Stimulated activated naive B cell treated with anti-CD40 and anti-IgM and Interleukin-4, amounts not matched to agents 10 μg/mL and 1 μg/mL and 100 μg/mL, for 72 hours (primary cell): ENCODE results near the gene KEAP1.
"Not testable (repeated sequence)": the region's sequence is repeated elsewhere in the genome, so short reads cannot be mapped to it uniquely, and the experiment has no call there.

Source experiments
- ATAC-seq, 2 donors: fragments of 150-1000 bp; cut with Tn5 transposase; replicated peaks; 2 replicates each; pipeline ENCODE4 v1.10.0; 2021; ENCODE audit warnings: moderate library complexity in 1 of 2
- DNase-seq: peaks from one replicate; pipeline ENCODE4 v3.0.0; 2021
- H3K27ac Mint-ChIP-seq: one replicate; pipeline ENCODE4 v1.8.0; 2022; ENCODE audit warnings: mild to moderate bottlenecking, mixed read lengths
- H3K27me3 Mint-ChIP-seq, 2 donors: one replicate each; pipeline ENCODE4 v1.8.0; 2022; ENCODE audit warnings: mixed read lengths in 2 of 2
- H3K36me3 Mint-ChIP-seq, 2 donors: one replicate each; pipeline ENCODE4 v1.8.0; 2022; ENCODE audit warnings: mixed read lengths in 2 of 2, mild to moderate bottlenecking in 1 of 2
- H3K4me1 Mint-ChIP-seq, 2 donors: one replicate each; pipeline ENCODE4 v1.8.0; 2022; ENCODE audit warnings: mixed read lengths in 2 of 2, mild to moderate bottlenecking in 1 of 2
- H3K4me3 Mint-ChIP-seq, 2 donors: one replicate each; pipeline ENCODE4 v1.8.0; 2022; ENCODE audit warnings: mild to moderate bottlenecking in 2 of 2, mixed read lengths in 2 of 2, moderate library complexity in 1 of 2
- H3K9me3 Mint-ChIP-seq, 2 donors: one replicate each; pipeline ENCODE4 v1.8.0; 2022; ENCODE audit warnings: mixed read lengths in 2 of 2, mild to moderate bottlenecking in 1 of 2

KEAP1 gene

DNA sequence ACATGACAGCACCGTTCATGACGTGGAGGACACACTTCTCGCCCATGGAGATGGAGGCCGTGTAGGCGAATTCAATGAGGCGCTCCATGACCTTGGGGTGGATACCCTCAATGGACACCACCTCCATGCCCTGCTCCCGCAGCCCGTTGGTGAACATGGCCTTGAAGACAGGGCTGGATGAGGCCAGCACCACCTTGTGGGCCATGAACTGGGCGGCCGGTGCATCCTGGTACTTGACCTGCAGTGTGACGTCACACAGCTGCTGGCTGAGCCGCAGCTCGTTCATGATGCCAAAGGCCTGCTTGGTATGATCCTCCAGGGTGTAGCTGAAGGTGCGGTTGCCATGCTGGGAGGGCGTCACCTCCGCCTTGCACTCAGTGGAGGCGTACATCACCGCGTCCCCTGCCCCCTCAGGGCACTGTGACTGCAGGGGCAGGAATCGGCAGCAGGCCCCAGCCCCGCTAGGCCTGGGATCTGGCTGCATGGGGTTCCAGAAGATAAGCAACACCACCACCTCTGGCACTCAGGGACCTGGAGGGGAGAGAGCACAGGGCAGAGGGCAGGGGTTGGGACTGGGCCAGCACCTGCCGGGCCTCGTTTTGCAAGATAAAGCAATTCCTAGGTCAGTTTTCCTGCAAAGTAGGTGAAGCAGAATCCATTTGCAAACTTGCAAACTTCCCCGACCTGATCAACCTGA lies 3.5 kb downstream of the KEAP1 start:
- H3K27me3 Mint-ChIP-seq: no peaks in the 10 kb centered on the region
- no peak for ATAC-seq
- peaks cover 20 to 41% of the 10 kb centered on the region in 2 donors for H3K4me1 Mint-ChIP-seq
- no peak for DNase-seq
- no peaks in the 10 kb centered on the region for H3K9me3 Mint-ChIP-seq
- no peak overlapping the region for H3K27ac Mint-ChIP-seq
- peaks cover 27 to 33% of the 10 kb centered on the region in 2 donors for H3K36me3 Mint-ChIP-seq
- no peak overlapping the region for H3K4me3 Mint-ChIP-seq

DNA sequence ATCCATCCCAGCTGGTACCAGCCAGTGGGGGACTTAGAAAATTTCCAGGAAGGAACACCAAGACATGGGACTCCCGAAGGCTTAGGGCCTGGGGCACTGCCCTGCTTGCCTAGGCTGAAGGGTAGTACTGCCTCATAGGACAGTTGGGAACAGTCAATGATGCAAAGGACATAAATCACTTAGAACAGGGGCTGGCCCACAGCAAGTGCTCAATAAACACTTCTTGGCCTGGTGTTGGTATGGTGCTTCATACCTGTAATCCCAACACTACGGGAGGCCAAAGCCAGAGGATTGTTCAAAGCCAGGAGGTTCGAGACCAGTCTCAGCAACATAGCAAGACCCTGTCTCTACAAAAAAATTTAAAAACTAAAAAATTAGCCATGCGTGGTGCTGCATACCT lies 5.8 kb downstream of the KEAP1 start:
- peaks cover 34 to 39% of the 10 kb centered on the region in 2 donors for H3K36me3 Mint-ChIP-seq
- H3K27ac Mint-ChIP-seq: no peak overlapping the region
- ATAC-seq: no peak
- H3K4me1 Mint-ChIP-seq: peaks cover 18 to 35% of the 10 kb centered on the region in 2 donors
- H3K27me3 Mint-ChIP-seq: no peaks in the 10 kb centered on the region
- H3K9me3 Mint-ChIP-seq: no peaks in the 10 kb centered on the region
- no peak for DNase-seq
- no peak overlapping the region for H3K4me3 Mint-ChIP-seq

DNA sequence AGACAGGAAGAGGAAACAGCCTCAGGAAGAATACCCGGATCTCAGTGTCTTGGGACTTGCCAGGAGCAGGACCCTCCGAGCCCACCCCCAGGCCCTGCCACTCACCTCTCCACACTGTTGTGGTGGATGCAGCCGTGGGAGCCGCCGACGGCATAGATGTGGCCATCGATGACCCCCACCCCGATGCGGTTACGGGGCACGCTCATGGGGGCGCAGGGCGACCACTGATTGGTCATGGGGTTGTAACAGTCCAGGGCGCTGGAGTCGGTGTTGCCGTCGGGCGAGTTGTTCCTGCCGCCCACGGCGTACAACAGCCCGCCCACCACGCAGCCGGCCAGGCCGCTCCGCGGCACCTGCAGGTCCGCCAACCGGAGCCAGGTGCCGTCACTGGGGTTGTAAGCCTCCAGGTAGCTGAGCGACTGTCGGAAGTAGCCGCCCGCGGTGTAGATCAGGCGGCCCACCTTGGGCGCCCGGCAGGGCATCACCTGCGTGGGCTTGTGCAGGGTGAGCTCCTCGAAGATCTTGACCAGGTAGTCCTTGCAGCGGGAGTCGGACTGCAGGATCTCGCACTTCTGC lies 11.6 kb downstream of the KEAP1 start:
- H3K4me3 Mint-ChIP-seq: no peak overlapping the region
- no peaks in the 10 kb centered on the region for H3K4me1 Mint-ChIP-seq
- no peak overlapping the region for H3K27ac Mint-ChIP-seq
- H3K27me3 Mint-ChIP-seq: no peaks in the 10 kb centered on the region
- ATAC-seq: no peak
- no peak for DNase-seq
- H3K36me3 Mint-ChIP-seq: peaks cover 37 to 39% of the 10 kb centered on the region in 2 donors
- no peaks in the 10 kb centered on the region for H3K9me3 Mint-ChIP-seq

DNA sequence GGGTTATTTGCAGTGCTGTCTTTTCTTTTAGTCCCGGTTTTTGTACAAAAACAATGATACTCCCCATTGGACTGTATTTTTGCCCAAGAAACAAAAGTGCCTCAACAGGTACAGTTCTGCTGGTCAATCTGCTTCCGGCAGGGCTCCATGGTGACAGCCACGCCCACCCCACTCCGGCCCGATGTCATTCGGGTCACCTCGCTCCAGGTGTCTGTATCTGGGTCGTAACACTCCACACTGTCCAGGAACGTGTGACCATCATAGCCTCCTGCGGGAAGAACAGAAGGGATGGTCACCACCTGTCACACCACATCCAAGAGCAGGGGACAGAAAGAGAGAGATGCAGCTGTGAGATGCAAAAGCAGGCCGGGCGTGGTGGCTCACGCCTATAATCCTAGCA lies 16.6 kb downstream of the KEAP1 start:
- ATAC-seq: no peak
- no peak overlapping the region for H3K4me3 Mint-ChIP-seq
- H3K4me1 Mint-ChIP-seq: peaks cover 0 to 7% of the 10 kb centered on the region in 2 donors
- no peaks in the 10 kb centered on the region for H3K27me3 Mint-ChIP-seq
- H3K9me3 Mint-ChIP-seq: no peaks in the 10 kb centered on the region
- peaks cover 32 to 34% of the 10 kb centered on the region in 2 donors for H3K36me3 Mint-ChIP-seq
- no peak overlapping the region for H3K27ac Mint-ChIP-seq
- DNase-seq: no peak

DNA sequence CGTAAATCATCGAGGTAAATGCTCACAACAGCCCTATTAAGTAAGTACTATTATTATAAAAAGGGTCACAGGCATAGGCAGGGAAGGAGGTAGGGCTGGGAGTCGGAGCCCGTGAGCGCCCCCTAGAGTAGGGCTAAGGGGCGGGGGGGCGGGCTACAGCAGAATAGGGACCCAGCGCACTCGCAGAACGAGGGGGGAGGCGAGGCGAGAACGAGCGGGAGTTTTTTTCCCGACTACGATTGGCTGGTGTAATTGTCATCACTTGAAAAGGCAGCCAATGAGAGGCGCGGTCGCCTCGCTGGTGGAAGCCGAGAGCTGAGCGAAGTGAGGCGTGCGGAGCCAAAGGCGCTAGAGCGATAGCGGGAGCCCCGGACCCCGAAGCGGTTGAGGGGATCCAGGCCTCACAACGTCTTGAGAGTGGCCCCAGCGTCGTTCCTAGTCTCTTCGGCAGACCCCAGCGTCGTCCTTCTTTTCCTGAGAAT lies 24.2 kb downstream of the KEAP1 start:
- H3K9me3 Mint-ChIP-seq: no peaks in the 10 kb centered on the region
- ATAC-seq (peak; percentile 84 to 90), DNase-seq (peak; percentile 60)
- H3K27me3 Mint-ChIP-seq: no peaks in the 10 kb centered on the region
- peak overlapping the region; percentile 25 to 70 for H3K4me3 Mint-ChIP-seq
- H3K36me3 Mint-ChIP-seq: peaks cover 0 to 2% of the 10 kb centered on the region in 2 donors
- H3K27ac Mint-ChIP-seq: peak overlapping the region; percentile 42
- peaks cover 7 to 23% of the 10 kb centered on the region in 2 donors for H3K4me1 Mint-ChIP-seq

DNA sequence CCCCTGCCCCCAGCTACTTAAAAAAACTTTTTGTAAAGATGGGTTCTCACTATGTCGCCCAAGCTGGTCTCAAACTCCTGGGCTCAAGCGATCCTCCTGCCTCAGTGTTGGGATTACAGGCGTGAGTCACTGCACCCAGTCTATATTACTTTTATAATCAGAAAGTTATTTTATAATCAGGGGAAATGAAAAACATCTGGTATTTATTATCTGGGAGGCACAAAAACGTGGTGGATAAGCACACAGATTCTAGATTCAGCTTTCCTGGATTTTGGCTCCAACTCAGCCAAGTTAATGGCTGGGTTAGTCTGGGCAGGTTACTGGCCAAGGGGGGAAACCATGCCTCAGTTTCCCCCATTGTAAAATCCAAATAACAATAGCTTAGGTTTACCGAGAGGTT lies 24.7 kb downstream of the KEAP1 start:
- no peak overlapping the region for H3K4me3 Mint-ChIP-seq
- H3K27ac Mint-ChIP-seq: no peak overlapping the region

DNA sequence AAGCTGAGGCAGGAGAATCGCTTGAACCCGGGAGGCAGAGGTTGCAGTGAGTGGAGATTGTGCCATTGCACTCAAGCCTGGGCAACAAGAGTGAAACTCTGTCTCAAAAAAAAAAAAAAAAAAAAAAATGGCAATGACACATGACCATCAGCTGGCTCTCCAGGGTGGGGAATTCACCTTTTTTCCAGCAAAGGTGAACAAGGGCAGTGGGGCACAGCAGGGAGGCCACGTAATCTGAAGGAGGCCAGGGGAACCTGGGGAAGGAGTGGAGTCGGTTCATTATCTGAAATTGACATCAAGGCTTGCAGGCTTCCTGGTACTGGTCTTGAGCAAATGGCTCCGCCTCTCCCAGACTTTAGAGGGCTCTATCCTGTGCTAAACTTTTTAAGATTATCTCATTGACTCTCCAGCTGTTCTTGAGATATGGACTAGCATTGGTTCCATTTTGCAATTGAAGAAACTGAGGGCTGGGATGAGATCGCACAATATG lies 28.1 kb downstream of the KEAP1 start:
- Mint-ChIP-seq H3K36me3 (no peaks in the 10 kb centered on the region), H3K27me3 (peaks cover 5 to 6% of the 10 kb centered on the region in 2 donors), H3K27ac (no peak overlapping the region), H3K9me3 (no peaks in the 10 kb centered on the region), H3K4me3 (no peak overlapping the region), H3K4me1 (peaks cover 7 to 16% of the 10 kb centered on the region in 2 donors)
- no peak for DNase-seq
- ATAC-seq: peak; percentile 46 to 65

More for the DNA sequence above, 24.7 kb downstream of the KEAP1 start:
- ATAC-seq (no peak), DNase-seq (no peak)
- Mint-ChIP-seq H3K27me3 (peaks cover 1% of the 10 kb centered on the region in 2 donors), H3K4me1 (peaks cover 7 to 20% of the 10 kb centered on the region in 2 donors), H3K36me3 (peaks cover 0 to 2% of the 10 kb centered on the region in 2 donors), H3K9me3 (no peaks in the 10 kb centered on the region)

DNA sequence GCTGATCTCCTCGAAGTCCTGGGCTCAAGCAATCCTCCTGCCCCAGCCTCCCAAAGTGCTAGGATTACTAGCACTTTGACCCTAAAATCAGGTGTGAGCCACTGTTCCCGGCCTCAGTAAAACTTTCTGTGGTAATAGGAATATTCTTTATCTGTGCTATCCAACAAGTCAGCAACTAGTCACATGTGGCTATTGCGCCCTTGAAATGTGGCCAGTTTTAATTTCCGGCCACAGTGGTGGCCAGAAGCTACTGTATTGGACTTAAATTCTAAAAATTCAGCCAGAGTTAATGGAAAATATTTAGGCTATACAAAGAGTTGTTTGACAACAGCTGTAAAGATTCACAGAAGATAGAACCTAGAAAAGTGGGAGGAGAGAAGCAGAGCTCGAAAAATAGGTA lies 30.0 kb downstream of the KEAP1 start:
- Mint-ChIP-seq H3K36me3 (peaks cover 9 to 14% of the 10 kb centered on the region in 2 donors), H3K9me3 (no peaks in the 10 kb centered on the region), H3K27me3 (peaks cover 13 to 17% of the 10 kb centered on the region in 2 donors), H3K27ac (no peak overlapping the region), H3K4me3 (no peak overlapping the region), H3K4me1 (peaks cover 0 to 5% of the 10 kb centered on the region in 2 donors)
- DNase-seq (no peak), ATAC-seq (no peak)

DNA sequence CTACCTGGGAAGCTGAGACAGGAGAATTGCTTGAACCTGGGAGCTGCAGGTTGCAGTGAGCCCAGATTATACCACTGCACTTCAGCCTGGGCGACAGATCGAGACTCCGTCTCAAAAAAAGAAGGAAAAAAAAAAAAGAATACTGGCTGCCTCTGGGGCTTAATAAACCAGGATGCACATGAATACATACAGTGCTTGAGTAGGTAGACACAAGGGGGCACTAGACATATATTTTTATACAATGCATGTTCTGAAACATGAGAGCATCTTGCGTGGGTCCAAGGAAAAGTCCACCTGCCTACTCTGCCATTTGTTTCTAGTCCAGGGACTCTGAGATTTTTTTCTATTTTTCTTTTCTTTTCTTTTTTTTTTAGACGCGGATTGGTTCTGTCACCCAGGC lies 31.2 kb downstream of the KEAP1 start:
- no peak overlapping the region for H3K4me3 Mint-ChIP-seq
- no peaks in the 10 kb centered on the region for H3K9me3 Mint-ChIP-seq
- ATAC-seq (peak; percentile 64 to 68), DNase-seq (no peak)
- peaks cover 13 to 17% of the 10 kb centered on the region in 2 donors for H3K27me3 Mint-ChIP-seq
- H3K27ac Mint-ChIP-seq: peak overlapping the region; percentile 82
- H3K4me1 Mint-ChIP-seq: peaks cover 0 to 5% of the 10 kb centered on the region in 2 donors
- peaks cover 15 to 20% of the 10 kb centered on the region in 2 donors for H3K36me3 Mint-ChIP-seq

DNA sequence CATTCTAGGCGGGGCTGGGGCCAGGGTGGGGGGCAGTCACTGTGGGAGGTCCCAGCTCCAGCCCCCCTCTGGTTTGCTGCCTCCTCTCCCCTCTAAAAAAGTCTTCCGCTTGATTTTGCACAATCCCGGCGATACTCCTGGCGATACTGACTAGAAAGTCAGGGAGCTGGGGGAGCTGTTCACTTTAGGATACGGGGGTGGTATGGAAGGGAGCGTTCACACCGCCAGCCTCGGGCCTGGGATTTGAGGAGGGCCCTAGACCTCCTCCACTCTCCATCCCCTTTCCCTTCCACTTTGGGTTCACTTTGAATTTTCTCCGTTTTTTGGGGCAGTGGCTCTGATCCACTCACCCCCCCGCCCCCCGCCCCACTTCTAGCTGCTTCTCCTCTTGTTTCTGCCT lies 35.0 kb downstream of the KEAP1 start:
- Mint-ChIP-seq H3K4me1 (peaks cover under 1 to 1% of the 10 kb centered on the region in 2 donors), H3K27me3 (peaks cover 11 to 13% of the 10 kb centered on the region in 2 donors), H3K4me3 (no peak overlapping the region), H3K9me3 (no peaks in the 10 kb centered on the region), H3K27ac (no peak overlapping the region), H3K36me3 (peaks cover 30 to 34% of the 10 kb centered on the region in 2 donors)
- ATAC-seq (no peak), DNase-seq (no peak)

DNA sequence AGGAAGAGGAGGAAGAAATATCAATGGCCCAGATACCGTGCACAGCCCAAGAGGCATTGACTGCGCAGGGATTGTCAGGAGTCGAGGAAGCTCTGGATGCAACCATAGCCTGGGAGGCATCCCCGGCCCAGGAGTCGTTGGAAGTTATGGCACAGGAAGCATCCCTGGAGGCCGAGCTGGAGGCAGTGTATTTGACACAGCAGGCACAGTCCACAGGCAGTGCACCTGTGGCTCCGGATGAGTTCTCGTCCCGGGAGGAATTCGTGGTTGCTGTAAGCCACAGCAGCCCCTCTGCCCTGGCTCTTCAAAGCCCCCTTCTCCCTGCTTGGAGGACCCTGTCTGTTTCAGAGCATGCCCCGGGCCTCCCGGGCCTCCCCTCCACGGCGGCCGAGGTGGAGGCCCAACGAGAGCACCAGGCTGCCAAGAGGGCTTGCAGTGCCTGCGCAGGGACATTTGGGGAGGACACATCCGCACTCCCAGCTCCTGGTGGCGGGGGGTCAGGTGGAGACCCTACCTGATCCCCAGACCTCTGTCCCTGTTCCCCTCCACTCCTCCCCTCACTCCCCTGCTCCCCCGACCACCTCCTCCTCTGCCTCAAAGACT lies 36.0 kb downstream of the KEAP1 start:
- peaks cover 1 to 7% of the 10 kb centered on the region in 2 donors for H3K4me1 Mint-ChIP-seq
- no peak overlapping the region for H3K27ac Mint-ChIP-seq
- peaks cover 11 to 21% of the 10 kb centered on the region in 2 donors for H3K27me3 Mint-ChIP-seq
- DNase-seq (no peak), ATAC-seq (no peak)
- no peaks in the 10 kb centered on the region for H3K9me3 Mint-ChIP-seq
- no peak overlapping the region for H3K4me3 Mint-ChIP-seq
- peaks cover 36 to 42% of the 10 kb centered on the region in 2 donors for H3K36me3 Mint-ChIP-seq

DNA sequence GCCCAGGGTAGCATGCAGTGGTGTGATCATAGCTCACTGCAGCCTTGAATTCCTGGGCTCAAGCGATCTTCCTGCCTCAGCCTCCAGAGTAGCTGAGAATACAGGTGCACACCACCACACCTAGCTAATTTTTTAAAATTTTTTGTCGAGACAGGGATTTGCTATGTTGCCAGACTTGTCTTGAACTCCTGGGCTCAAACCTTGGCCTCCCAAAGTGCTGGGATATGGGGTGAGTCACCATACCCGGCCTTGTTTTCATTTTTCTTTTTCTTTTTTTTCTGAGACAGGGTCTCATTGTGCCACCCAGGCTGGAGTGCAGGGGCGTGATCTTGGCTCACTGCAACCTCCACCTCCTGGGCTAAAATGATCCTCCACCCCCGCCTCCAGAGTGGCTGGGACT lies 38.7 kb downstream of the KEAP1 start:
- no peak for DNase-seq
- Mint-ChIP-seq H3K4me1 (peaks cover 6 to 22% of the 10 kb centered on the region in 2 donors), H3K4me3 (no peak overlapping the region), H3K36me3 (peaks cover 38 to 49% of the 10 kb centered on the region in 2 donors), H3K9me3 (no peaks in the 10 kb centered on the region), H3K27me3 (peaks cover 11 to 19% of the 10 kb centered on the region in 2 donors), H3K27ac (no peak overlapping the region)
- ATAC-seq: no peak

DNA sequence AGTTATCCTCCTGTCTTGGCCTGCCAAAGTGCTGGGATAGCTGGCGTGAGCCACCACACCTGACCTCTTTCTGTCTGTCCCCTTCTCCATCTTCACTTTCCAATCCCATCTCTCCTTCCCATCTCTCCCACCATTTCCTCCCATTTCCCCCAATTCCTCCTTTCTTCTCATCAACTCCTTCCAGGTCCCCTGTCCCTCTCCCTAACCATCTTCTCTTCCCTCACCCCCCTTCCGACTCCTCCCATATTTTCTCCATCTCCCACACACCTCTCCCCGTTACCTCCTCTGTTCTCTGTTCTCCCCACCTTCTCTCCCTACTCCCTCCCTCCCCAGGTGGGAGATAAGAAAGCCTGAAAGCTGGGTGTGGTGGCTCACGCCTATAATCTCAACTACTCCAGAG lies 40.6 kb downstream of the KEAP1 start:
- Mint-ChIP-seq H3K4me1 (peaks cover 6 to 22% of the 10 kb centered on the region in 2 donors), H3K36me3 (peaks cover 25 to 34% of the 10 kb centered on the region in 2 donors), H3K9me3 (no peaks in the 10 kb centered on the region), H3K4me3 (no peak overlapping the region), H3K27me3 (peaks cover 3 to 11% of the 10 kb centered on the region in 2 donors), H3K27ac (no peak overlapping the region)
- no peak for DNase-seq
- no peak for ATAC-seq

DNA sequence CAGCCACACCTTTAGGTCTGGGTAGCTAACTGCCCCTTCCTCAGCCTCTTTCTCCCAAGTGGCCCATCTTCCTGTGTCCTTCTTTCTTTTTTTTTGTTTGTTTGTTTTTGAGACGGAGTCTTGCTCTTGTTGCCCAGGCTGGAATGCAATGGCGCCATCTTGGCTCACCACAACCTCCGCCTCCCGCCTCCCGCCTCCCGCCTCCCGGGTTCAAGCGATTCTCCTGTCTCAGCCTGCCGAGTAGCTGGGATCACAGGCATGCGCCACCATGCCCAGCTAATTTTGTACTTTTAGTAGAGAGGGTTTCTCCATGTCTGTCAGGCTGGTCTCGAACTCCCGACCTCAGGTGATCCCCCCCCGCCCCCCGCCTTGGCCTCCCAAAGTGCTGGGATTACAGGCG lies 41.1 kb downstream of the KEAP1 start:
- Mint-ChIP-seq H3K4me3 (peak overlapping the region; percentile 49 to 68), H3K27me3 (peaks cover 3 to 11% of the 10 kb centered on the region in 2 donors), H3K4me1 (peaks cover 6 to 22% of the 10 kb centered on the region in 2 donors), H3K36me3 (peaks cover 25 to 35% of the 10 kb centered on the region in 2 donors)
- H3K9me3 Mint-ChIP-seq, H3K27ac Mint-ChIP-seq, ATAC-seq, DNase-seq: not testable (repeated sequence)
